ENCODE data around the gene LTA.

- TF ChIP-seq, protein P1, sequence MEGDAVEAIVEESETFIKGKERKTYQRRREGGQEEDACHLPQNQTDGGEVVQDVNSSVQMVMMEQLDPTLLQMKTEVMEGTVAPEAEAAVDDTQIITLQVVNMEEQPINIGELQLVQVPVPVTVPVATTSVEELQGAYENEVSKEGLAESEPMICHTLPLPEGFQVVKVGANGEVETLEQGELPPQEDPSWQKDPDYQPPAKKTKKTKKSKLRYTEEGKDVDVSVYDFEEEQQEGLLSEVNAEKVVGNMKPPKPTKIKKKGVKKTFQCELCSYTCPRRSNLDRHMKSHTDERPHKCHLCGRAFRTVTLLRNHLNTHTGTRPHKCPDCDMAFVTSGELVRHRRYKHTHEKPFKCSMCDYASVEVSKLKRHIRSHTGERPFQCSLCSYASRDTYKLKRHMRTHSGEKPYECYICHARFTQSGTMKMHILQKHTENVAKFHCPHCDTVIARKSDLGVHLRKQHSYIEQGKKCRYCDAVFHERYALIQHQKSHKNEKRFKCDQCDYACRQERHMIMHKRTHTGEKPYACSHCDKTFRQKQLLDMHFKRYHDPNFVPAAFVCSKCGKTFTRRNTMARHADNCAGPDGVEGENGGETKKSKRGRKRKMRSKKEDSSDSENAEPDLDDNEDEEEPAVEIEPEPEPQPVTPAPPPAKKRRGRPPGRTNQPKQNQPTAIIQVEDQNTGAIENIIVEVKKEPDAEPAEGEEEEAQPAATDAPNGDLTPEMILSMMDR (conservative IDR thresholded peaks at IDR 0.05) = no peak
- TF ChIP-seq ZFX (IDR thresholded peaks at IDR 0.05) = no peak
These were observed 28.4 kb upstream of the LTA start for GRCh38 chr6:31543639-31544038.
